Cardiac septum (tissue), 1 donor: ENCODE data around the gene NLRX1. TPM values are rescaled to one million over a fixed set of nuclear protein-coding genes. Genes with fewer than 3 reads are reported as not detected.
"Not testable (repeated sequence)": the region's sequence is repeated elsewhere in the genome, so short reads cannot be mapped to it uniquely, and the experiment has no call there.

Experiments
- DNase-seq: peaks from one replicate; pipeline ENCODE4 v3.0.0-alpha.2; 2020; ENCODE audit warnings: low spot score
- intact Hi-C: fragments of 100-400 bp; cut with DNase I; formaldehyde crosslinking; loops from one replicate; pipeline ENCODE4 v1.14.0; 2022
- long read RNA-seq: library from polyadenylated mRNA; unstranded; transcript quantifications from one replicate; pipeline ENCODE4 v2.0.0, GENCODE V29; 2021
- total RNA-seq: library from RNA; stranded (reverse); fragmentation: NEBNext Ultra II Directional; extraction: Animal tissue kit (Norgen Biotek cat#: 25700); gene quantifications from one replicate; pipeline ENCODE4 v1.2.1, GENCODE V29; 2021
- donor health status: DM: no; HTN: no; CAD: no.

Gene NLRX1, protein sequence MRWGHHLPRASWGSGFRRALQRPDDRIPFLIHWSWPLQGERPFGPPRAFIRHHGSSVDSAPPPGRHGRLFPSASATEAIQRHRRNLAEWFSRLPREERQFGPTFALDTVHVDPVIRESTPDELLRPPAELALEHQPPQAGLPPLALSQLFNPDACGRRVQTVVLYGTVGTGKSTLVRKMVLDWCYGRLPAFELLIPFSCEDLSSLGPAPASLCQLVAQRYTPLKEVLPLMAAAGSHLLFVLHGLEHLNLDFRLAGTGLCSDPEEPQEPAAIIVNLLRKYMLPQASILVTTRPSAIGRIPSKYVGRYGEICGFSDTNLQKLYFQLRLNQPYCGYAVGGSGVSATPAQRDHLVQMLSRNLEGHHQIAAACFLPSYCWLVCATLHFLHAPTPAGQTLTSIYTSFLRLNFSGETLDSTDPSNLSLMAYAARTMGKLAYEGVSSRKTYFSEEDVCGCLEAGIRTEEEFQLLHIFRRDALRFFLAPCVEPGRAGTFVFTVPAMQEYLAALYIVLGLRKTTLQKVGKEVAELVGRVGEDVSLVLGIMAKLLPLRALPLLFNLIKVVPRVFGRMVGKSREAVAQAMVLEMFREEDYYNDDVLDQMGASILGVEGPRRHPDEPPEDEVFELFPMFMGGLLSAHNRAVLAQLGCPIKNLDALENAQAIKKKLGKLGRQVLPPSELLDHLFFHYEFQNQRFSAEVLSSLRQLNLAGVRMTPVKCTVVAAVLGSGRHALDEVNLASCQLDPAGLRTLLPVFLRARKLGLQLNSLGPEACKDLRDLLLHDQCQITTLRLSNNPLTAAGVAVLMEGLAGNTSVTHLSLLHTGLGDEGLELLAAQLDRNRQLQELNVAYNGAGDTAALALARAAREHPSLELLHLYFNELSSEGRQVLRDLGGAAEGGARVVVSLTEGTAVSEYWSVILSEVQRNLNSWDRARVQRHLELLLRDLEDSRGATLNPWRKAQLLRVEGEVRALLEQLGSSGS
- total RNA-seq, result 25.4 TPM
- long read RNA-seq, full-length matches to known transcripts, result 21 of 76 reads
- long read RNA-seq, partial matches to known transcripts, result 26 of 76 reads
- long read RNA-seq, other reads (novel, unspliced or antisense), result 29 of 76 reads

DNA sequence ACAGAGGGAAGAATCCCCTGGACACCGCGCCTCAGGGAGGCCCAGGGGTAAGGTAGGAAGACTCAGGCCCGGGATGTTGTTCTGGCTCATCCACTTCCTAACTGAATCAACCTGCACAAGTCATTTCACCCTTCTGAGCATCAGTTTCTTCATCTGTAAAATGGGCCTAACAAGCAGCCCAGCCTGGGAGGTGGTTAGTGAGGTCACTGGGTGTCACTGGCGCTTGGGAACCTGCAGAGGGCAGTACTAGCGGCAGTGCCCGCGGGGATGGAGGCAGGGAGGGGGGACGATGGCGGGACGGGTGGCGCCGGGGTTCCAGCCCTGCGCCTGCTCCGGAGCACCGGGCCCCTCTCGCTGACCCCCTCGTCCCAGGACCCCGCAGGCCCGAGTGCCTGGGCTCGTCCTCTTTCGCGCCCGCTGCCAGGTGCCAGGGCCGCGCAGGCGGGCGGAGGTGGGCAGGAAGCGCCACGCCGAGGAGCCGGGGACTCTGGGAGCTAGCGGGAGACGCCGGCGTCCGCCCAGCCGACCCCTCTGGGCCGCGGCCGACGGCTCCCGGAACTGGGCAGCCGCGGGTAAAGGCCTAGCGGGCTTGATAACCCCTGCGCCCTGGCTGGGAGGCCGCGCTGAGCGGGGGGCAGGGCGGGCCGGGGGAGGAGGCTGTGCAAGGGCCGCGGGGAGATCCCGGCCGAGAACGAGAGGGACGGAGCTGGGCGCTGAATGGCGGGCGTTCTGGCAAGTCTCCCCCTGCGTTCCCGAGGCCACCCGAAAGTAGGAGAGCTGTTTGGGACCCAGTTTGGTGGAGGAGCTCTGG is at the start of gene NLRX1:
NLRX1 (plus strand) TSS at position 255 of the 811 bp plus-strand sequence. CDS start 2,679 bp downstream, outside the sequence.
- intact Hi-C loops, result loop anchor here (2.0 kb wide), 1 partner anchor 36 kb away; no protein-coding TSS in a partner anchor
- peak; percentile 95 for DNase-seq

DNA sequence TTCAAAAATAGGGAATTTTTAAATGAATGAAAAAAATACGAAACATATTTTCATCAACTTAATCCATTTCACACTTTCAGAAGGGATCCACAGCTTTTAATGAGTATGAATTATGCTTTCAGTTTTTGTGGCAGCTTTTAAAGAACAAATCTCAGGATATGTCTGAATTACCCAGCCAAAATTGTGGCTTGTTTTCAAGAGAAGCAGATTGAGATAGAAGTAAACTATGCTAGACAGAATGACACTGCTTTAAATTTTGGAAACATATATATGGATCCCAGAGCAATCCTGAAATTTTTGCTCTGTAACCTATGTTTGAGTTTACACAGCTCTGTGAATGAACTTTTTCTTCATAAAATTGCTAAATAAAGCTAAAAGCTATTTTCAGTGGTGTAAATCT is 49.6 kb upstream of the NLRX1 start:
- intact Hi-C loops, result no loop called here
- DNase-seq, result no peak

DNA sequence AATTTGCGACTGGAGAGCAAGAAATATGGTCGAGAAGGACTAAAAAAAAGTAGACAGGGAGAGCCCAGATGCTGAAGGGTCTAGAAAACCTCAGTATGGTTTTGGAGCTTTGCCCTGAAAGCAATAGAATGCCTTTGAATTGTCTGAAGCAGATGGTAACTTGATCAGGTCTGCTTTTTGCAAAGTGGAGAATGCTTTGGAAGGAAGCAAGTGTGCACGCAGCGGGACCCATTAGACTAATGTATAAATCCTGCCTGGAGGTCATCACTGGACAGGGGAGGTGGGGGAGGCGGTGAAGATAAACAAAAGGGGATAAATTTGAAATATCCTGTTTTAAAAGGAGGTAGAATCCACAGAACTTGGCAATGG is 47.9 kb upstream of the NLRX1 start:
- DNase-seq, result no peak
- intact Hi-C loops, result loop anchor here (2.0 kb wide), 1 partner anchor 18 kb away; no protein-coding TSS in a partner anchor

DNA sequence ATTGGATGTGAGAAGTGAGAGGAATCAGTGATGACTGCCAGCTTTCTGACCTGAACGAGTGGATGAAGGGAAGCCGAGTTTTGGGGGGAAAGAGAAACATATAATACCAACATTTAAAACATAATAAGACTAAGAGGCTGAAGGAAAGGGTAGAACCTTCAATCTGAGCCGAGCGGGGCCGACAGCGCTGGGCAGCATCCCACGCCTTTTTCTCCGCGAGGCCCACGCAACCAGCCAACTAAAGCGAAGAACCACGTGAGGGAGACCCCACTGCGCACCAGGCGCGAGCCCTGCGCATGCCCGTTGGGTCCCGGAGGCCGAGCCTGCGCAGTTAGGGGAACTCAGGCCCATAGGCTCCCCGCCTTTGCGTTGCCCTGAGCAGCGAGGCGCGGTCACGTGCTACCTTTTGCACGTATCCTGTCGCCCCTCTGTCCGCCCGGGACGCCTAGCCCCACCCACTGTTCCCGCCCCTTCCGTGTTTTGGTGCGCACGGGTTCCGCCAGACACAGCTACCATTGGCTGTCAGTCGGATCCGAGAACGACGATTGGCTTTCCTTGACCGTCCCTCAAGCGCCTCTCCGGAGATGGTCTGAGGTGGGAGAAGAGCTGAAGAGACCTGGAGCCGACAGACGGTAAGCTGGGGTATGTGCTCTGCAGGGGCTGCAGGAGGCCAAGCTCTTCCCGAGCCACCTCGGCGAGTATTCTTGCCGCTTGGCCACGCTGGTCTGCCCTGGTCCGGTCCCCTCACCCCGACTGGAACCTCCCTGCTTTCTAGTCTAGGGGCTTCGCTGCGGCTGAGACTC is 47.3 kb upstream of the NLRX1 start, which contains the start of gene HINFP:
HINFP (plus strand) TSS at position 573 of the 803 bp plus-strand sequence. CDS start 5,365 bp downstream, outside the sequence.
- intact Hi-C loops, result loop anchor here (2.0 kb wide), 1 partner anchor 18 kb away; no protein-coding TSS in a partner anchor
- DNase-seq, result peak; percentile 100

DNA sequence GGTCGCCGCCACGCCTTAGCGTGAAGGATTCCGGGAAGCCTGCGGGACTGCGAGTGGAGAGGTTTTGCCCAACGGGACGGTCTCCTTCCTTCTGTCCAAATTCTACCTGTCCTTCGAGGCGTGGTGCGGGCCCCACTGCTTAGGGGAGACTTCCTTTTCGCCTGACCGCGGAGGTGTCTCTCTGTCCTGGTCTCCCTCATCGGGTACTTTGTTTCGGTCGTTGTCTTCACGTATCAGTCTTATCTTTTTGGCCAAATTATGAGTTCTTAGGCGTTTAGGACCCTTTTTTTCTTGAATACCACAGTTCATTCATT is 46.8 kb upstream of the NLRX1 start:
- intact Hi-C loops, result loop anchor here (2.0 kb wide), 1 partner anchor 19 kb away; no protein-coding TSS in a partner anchor
- DNase-seq, result no peak

DNA sequence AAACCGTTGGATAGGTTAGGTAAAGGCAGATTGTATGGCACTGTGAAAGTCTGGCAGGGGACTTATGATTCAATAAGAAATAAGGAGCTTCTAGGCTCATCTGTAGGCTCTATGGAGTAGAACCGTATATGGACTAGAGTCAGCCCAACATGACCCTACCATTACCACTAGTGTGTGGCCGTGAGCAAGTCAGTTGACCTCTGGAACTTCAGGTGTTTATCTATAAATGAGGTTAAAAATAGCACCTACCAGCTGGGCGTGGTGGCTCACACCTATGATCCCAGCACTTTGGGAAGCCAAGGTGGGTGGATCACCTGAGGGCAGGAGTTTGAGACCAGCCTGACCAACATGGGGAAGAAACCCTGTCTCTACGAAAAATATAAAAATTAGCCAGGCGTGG is 42.7 kb upstream of the NLRX1 start:
- no peak for DNase-seq
- intact Hi-C loops, result no loop called here

DNA sequence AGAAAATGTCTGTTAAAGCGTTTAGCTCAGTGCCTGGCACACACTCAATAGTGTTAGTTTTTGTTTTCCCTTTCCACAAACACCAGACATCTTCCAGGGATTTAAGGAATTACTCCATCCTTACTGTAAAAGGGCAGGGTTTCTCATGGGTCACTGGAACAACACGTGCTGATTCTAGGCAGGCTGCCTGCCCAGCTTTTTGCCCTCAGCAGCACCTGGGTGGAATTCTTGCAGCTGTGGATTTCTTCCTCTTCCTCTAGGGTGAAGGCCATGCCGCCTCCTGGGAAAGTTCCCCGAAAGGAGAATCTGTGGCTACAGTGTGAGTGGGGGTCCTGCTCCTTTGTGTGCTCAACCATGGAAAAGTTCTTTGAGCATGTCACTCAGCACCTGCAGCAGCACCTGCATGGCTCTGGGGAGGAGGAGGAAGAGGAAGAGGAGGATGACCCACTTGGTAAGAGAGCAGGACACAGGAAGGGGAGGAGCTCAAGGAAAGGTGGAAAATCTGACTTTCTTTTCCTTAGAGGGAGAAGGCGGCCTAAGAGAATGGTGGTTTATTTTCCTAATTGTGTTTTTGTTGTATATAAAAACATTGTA is 41.8 kb upstream of the NLRX1 start:
- intact Hi-C loops, result no loop called here
- DNase-seq, result no peak

DNA sequence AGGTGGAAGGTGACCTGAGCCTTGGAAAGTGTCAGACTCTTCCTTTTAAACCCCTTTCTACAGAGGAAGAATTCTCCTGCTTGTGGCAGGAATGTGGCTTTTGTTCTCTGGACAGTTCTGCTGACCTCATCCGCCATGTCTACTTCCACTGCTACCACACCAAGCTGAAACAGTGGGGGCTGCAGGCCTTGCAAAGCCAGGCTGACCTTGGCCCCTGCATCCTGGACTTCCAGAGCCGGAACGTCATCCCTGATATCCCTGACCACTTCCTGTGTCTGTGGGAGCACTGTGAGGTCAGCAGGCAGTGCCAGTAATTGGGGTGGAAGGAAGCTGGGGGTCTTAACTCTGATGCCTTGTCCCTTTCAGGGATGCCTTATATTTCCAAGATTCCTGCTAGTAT is 37.9 kb upstream of the NLRX1 start:
- intact Hi-C loops, result no loop called here
- DNase-seq, result no peak

DNA sequence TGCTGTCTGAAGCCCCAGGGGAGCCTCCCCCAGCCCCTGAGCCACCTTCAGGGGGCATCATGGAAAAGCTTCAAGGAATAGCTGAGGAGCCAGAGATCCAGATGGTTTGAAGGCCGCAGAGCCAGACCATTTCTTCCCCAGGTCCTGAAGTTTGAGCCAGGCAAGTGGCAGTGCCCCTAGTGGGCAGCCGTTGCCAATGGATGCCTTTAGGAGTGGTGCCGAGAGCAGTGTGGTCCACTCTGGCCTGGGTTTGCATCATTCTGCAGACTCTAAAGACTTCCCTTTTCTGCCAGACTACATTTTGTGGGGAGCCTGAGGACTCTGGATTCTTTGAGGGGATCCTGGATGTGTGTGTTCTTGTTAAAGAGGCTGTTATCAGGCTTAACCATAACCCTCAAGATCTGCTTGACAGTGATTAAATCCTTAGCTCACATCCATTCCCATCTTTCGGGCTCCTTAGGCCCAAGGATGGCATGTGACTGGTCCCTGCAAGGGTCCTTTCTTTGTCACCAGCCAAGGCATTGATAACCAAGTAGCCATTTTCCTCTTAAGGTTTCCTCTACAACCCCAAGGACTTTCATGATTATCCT is 34.0 kb upstream of the NLRX1 start:
- intact Hi-C loops, result no loop called here
- DNase-seq, result no peak

DNA sequence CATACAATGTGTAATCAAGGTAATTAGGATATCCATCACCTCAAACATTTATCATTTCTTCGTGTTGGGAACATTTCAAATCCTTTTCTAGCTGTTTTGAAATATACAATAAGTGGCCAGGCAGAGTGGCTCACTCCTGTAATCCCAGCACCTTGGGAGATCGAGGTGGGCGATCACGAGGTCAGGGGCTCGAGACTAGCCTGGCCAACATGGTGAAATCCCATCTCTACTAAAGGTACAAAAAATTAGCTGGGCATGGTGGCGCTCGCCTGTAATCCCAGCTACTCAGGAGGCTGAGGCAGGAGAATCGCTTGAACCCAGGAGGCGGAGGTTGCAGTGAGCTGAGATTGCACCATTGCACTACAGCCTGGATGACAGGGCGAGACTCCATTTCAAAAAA is 29.2 kb upstream of the NLRX1 start:
- DNase-seq, intact Hi-C loops: not testable (repeated sequence)

DNA sequence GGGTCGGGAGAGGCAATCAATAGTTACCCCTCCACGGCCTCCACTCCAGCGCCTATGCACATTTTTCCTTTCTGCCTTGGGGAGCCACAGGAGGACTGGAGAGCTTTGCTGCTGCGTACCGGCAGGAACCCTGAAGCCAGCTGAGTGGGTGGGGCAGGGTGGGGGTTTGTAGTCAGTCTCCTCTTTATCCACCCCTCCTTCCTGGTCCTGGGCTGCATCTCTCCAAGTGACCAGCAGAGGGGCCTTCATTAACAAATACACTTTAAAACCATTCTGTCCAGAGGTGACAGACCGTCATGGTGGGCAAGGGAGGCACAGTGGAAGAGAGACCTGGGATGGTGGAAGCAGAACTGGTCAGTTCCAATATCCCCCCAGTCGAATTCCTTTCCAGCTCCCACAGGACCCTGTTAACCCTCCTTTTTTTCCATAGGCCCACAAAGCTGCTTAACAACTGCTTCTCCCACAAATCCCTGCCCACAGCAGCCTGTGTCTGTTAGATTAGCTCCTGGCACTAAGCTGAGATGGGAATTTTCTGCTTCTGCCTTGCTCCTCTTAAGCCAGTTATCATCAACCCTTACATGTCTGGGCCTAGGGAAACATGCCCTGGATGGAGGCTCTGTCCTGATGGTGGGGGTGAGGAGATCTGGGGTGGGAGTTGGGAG is 23.6 kb upstream of the NLRX1 start:
- intact Hi-C loops, result loop anchor here (5.0 kb wide), 2 partner anchors 52 to 177 kb away; no protein-coding TSS in a partner anchor
- DNase-seq, result no peak

DNA sequence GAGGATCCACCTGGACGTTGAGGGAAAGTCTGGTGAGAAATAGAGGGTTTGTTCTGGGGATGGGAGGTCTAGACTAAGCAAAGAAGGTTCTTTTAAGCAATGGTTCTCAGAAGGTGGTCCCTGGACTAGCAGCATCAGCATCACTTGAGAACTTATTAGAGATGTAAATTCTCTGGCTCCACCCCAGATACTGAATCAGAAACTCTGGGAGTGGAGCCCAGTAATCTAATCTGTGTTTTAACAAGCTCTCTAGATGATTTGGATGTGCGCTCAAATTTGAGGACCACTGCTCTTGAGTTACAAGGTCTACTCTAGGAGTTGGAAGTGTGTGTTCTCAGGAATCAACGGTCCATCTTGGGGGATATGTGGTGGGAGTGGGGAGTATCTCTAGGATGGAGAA is 23.0 kb upstream of the NLRX1 start:
- intact Hi-C loops, result loop anchor here (5.0 kb wide), 2 partner anchors 52 to 177 kb away; no protein-coding TSS in a partner anchor
- no peak for DNase-seq

DNA sequence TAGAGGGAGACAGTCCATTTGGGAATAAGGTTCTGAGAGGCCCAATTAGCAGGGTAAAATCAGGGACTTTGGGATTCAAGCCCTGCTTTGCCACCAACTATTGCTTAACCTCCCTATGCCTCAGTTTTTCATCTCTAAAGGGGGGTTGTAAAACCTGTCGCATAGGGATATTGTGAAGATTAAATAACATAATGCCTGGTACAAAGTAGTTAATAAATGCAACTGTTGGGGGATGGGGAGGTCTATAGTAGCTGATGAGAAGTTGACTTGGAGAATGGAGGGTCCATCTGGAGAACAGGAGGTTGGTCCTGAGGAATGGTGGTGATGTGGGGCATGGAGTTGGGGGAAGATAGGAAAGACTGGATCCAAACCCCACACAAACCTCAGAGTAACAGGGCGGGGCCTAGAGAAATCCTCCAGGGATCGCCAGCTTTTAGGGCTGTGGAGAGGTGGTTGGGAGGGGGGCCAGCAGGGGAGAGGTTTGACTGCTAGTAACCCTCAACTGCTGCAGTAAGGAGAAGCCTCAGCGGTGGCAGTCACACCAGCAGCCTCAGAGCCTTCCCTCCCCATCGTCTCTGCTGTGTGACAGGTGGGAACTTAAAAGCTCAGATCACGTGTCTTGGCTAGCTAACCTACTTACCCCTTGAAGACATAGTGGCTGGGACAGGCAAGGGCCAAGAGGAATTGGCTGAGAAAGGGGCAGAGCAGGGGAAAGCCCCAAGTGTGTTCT is 20.8 kb upstream of the NLRX1 start:
- intact Hi-C loops, result loop anchor here (5.0 kb wide), 2 partner anchors 50 to 175 kb away; no protein-coding TSS in a partner anchor
- DNase-seq, result no peak

DNA sequence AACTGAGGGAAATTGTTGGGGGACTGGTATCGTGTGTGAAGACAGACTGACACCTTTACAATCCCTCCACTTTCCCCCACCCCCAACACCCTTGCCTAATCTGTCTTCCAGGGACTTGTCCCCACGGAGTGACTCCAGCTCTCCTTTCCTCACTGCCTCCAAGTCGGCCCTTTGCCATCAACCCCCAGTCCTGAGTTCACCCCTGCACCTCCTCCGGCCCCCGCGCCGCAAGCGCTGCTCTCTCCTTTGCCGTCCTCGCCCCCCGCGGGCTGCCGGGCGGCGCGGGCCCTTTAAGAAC is 19.9 kb upstream of the NLRX1 start:
- intact Hi-C loops, result loop anchor here (5.0 kb wide), 2 partner anchors 49 to 174 kb away; no protein-coding TSS in a partner anchor
- DNase-seq, result no peak

DNA sequence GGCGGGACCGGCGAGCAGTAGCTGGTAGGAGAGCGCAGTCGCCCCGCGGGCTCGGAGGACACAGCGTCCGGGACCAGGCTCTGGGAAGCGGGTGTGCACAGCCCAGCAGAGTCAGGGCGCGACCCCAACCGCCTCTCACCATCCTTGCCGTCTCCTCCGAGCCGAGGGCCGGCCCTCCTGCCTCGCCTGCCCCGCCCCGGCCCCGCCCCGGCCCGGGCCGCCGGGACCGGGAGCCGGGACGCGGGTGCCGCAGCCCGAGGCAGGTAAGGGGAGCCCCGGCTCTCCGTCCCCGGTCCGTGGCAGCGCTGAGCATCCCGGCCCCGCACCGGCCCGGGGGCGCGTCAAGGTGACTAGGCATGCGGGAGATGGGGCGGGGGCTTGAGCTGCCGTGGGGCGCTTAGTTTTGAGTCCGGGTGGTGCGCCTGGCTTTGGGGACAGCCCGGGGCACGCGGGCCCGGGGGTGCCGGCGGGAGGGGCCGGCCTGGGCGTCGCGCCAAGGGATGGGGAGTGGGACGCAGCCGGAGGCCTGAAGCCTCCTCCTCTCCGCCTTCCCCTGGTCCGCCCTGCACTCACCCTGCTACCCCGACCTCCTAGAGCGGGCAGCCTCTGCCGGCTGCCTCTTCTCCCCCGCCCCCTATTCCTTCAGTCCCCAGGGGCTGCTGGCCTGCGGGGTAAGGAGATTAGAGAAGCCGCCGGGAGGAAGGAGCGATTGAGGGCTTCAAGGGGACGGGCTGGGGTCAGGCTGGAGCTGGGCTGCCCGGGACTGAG is 19.3 kb upstream of the NLRX1 start, which contains the start of gene ABCG4:
ABCG4 (plus strand) TSS at position 35 of the 768 bp plus-strand sequence. CDS start 914 bp downstream, outside the sequence.
- intact Hi-C loops, result loop anchor here (5.0 kb wide), 2 partner anchors 48 to 173 kb away; no protein-coding TSS in a partner anchor
- no peak for DNase-seq
